Astrocyte (in vitro differentiated cells and primary cell): ENCODE results near the gene TMEM183A. TPM values are rescaled to one million over a fixed set of nuclear protein-coding genes. Genes with fewer than 3 reads are reported as not detected.

Experiments used
- DNase-seq: peaks from one replicate; pipeline ENCODE4 v3.0.0-alpha.2; 2010; ENCODE audit warnings: low read depth
- FAIRE-seq: peaks from 2 replicates; lab custom pipeline; 2011; peaks lifted over from hg19 to GRCh38; lab: Jason Lieb, UNC
- H2AFZ ChIP-seq: 2 replicates; pipeline ENCODE4 v1.6.0; 2012; ENCODE audit warnings: low read depth, low read length, inconsistent platforms
- H3K27ac ChIP-seq: 2 replicates; pipeline ENCODE4 v1.5.1; 2011; ENCODE audit warnings: low read depth, low read length, inconsistent platforms
- H3K27me3 ChIP-seq: 2 replicates; pipeline ENCODE4 v1.6.0; 2011; ENCODE audit warnings: low read length, inconsistent platforms; ENCODE audit not compliant: insufficient read depth
- H3K36me3 ChIP-seq: 2 replicates; pipeline ENCODE4 v1.5.1; 2011; ENCODE audit warnings: low read length, inconsistent platforms; ENCODE audit not compliant: insufficient read depth
- H3K4me1 ChIP-seq: 2 replicates; pipeline ENCODE4 v1.5.1; 2011; ENCODE audit warnings: low read length, inconsistent platforms; ENCODE audit not compliant: insufficient read depth
- H3K4me2 ChIP-seq: 2 replicates; pipeline ENCODE4 v1.6.0; 2012; ENCODE audit warnings: low read length, inconsistent platforms
- H3K4me3 ChIP-seq: 2 replicates; pipeline ENCODE4 v1.5.1; 2011; ENCODE audit warnings: low read depth, mild to moderate bottlenecking, low read length, inconsistent platforms; ENCODE audit not compliant: insufficient read depth
- H3K79me2 ChIP-seq: 2 replicates; pipeline ENCODE4 v1.6.0; 2012; ENCODE audit warnings: mild to moderate bottlenecking, low read length, inconsistent platforms; ENCODE audit not compliant: insufficient read depth
- H3K9ac ChIP-seq: 2 replicates; pipeline ENCODE4 v1.6.0; 2012; ENCODE audit warnings: mild to moderate bottlenecking, low read length, inconsistent platforms
- H3K9me3 ChIP-seq: 2 replicates; pipeline ENCODE4 v1.5.1; 2012; ENCODE audit warnings: low read depth, mild to moderate bottlenecking, low read length, inconsistent platforms; ENCODE audit not compliant: insufficient read depth
- H4K20me1 ChIP-seq: 2 replicates; pipeline ENCODE4 v1.6.0; 2012; ENCODE audit warnings: low read length, inconsistent platforms; ENCODE audit not compliant: insufficient read depth
- H3K27ac Mint-ChIP-seq: one replicate; pipeline ENCODE4 v1.8.0; 2021; ENCODE audit warnings: mild to moderate bottlenecking, mixed read lengths; ENCODE audit not compliant: unreplicated experiment
- H3K27me3 Mint-ChIP-seq: one replicate; pipeline ENCODE4 v1.8.0; 2021; ENCODE audit warnings: low read depth, mixed read lengths; ENCODE audit not compliant: unreplicated experiment
- H3K36me3 Mint-ChIP-seq: one replicate; pipeline ENCODE4 v1.8.0; 2021; ENCODE audit warnings: low read depth, mixed read lengths; ENCODE audit not compliant: unreplicated experiment
- H3K4me1 Mint-ChIP-seq: one replicate; pipeline ENCODE4 v1.8.0; 2021; ENCODE audit warnings: low read depth, mixed read lengths; ENCODE audit not compliant: unreplicated experiment
- H3K4me3 Mint-ChIP-seq: one replicate; pipeline ENCODE4 v1.8.0; 2021; ENCODE audit warnings: mild to moderate bottlenecking, moderate library complexity, mixed read lengths; ENCODE audit not compliant: unreplicated experiment
- H3K9me3 Mint-ChIP-seq: one replicate; pipeline ENCODE4 v1.8.0; 2021; ENCODE audit warnings: mild to moderate bottlenecking, mixed read lengths; ENCODE audit not compliant: unreplicated experiment
- EZH2 ChIP-seq: IDR thresholded peaks from 2 replicates; pipeline ENCODE4 v1.6.1; 2012; ENCODE audit warnings: mild to moderate bottlenecking, low read length, inconsistent platforms; ENCODE audit not compliant: insufficient read depth
- total RNA-seq: library from RNA; stranded (reverse); gene quantifications from 2 replicates; pipeline ENCODE4 v1.2.1, GENCODE V29; 2021
- TF ChIP-seq, protein P1 (sequence below): IDR thresholded peaks from 2 replicates; pipeline ENCODE4 v1.5.1; 2011; ENCODE audit warnings: low read depth, mild to moderate bottlenecking, inconsistent platforms, low read length, moderate library complexity; ENCODE audit not compliant: insufficient read depth

The TMEM183A gene
- total RNA-seq, 1 donor from 2014 or later = 68.6 TPM

DNA sequence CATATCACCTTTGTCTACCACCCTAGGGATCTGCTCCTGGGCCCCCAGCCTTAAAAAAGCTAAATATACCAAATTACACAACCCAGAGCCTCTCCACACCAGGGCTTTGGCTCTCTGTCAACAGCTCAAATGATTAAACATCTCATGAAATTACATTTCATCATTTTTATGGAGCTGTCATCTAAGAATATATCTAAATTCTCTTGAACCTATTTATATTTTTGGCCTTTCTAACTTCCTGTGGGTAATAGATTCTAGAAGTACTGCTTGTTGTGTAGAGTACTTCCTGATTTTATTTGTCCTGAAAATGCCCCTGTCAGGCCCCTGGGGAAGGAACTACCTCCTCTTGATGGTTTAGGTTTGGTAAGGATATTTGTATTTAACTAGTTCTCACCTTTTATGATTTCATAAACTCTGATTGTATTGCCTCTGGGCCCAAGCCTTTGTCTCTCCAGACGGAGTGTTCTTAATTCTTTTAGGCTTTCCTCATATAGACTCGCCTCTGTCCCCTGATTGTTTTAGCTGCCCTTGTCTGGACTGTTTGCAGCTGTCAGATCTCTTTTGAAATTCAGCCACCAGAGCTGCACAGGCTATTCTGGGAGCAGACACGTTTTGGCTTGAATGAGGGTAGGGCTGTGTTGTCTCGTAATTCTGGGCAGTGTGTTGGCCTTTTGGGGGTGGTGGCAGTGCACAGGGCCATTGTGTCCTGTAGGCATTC lies 62.0 kb downstream of the TMEM183A start:
- Histone ChIP-seq H3K36me3 (no peaks in the 10 kb centered on the region), H3K4me2 (no peak overlapping the region), H3K9ac (no peak overlapping the region), H3K27me3 (peaks cover 21% of the 10 kb centered on the region), H3K4me1 (no peaks in the 10 kb centered on the region), H3K79me2 (no peaks in the 10 kb centered on the region), H3K9me3 (no peaks in the 10 kb centered on the region), H2AFZ (no peak overlapping the region), H4K20me1 (no peaks in the 10 kb centered on the region), H3K27ac (no peak overlapping the region), H3K4me3 (no peak overlapping the region)
- Mint-ChIP-seq H3K4me3 (no peak overlapping the region), H3K9me3 (no peaks in the 10 kb centered on the region), H3K27me3 (peaks cover 42% of the 10 kb centered on the region), H3K4me1 (peaks cover 9% of the 10 kb centered on the region), H3K27ac (no peak overlapping the region), H3K36me3 (peaks cover 29% of the 10 kb centered on the region)
- DNase-seq (no peak), FAIRE-seq (no peak)
- TF ChIP-seq, protein P1, sequence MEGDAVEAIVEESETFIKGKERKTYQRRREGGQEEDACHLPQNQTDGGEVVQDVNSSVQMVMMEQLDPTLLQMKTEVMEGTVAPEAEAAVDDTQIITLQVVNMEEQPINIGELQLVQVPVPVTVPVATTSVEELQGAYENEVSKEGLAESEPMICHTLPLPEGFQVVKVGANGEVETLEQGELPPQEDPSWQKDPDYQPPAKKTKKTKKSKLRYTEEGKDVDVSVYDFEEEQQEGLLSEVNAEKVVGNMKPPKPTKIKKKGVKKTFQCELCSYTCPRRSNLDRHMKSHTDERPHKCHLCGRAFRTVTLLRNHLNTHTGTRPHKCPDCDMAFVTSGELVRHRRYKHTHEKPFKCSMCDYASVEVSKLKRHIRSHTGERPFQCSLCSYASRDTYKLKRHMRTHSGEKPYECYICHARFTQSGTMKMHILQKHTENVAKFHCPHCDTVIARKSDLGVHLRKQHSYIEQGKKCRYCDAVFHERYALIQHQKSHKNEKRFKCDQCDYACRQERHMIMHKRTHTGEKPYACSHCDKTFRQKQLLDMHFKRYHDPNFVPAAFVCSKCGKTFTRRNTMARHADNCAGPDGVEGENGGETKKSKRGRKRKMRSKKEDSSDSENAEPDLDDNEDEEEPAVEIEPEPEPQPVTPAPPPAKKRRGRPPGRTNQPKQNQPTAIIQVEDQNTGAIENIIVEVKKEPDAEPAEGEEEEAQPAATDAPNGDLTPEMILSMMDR = no peak
- no peak for TF ChIP-seq EZH2

- no peak for FAIRE-seq
- Mint-ChIP-seq H3K27ac (no peak overlapping the region), H3K27me3 (peaks cover 49% of the 10 kb centered on the region), H3K4me3 (no peak overlapping the region), H3K36me3 (peaks cover 34% of the 10 kb centered on the region), H3K4me1 (peaks cover 9% of the 10 kb centered on the region), H3K9me3 (peaks cover 3% of the 10 kb centered on the region)
- Histone ChIP-seq H3K36me3 (no peaks in the 10 kb centered on the region), H3K4me3 (no peak overlapping the region), H4K20me1 (no peaks in the 10 kb centered on the region), H3K9ac (no peak overlapping the region), H3K27me3 (peaks cover 31% of the 10 kb centered on the region), H3K9me3 (no peaks in the 10 kb centered on the region), H3K4me2 (no peak overlapping the region), H2AFZ (no peak overlapping the region), H3K79me2 (no peaks in the 10 kb centered on the region), H3K4me1 (no peaks in the 10 kb centered on the region), H3K27ac (no peak overlapping the region)
- no peak for DNase-seq
- TF ChIP-seq EZH2 = no peak
- TF ChIP-seq, protein P1 = no peak
These were observed 64.9 kb downstream of the TMEM183A start for GRCh38 chr1:203072002-203072602.

- H3K27me3 Mint-ChIP-seq = peaks cover 52% of the 10 kb centered on the region
- TF ChIP-seq EZH2 = no peak
- TF ChIP-seq, protein P1 = no peak
These were observed 65.7 kb downstream of the TMEM183A start for GRCh38 chr1:203072911-203073310.

More at GRCh38 chr1:203072911-203073310, 65.7 kb downstream of the TMEM183A start:
- Histone ChIP-seq H3K27me3 (peaks cover 39% of the 10 kb centered on the region), H3K4me3 (no peak overlapping the region), H3K9ac (no peak overlapping the region), H3K4me1 (no peaks in the 10 kb centered on the region), H4K20me1 (no peaks in the 10 kb centered on the region), H3K36me3 (no peaks in the 10 kb centered on the region), H2AFZ (no peak overlapping the region), H3K9me3 (no peaks in the 10 kb centered on the region), H3K79me2 (no peaks in the 10 kb centered on the region), H3K27ac (no peak overlapping the region), H3K4me2 (no peak overlapping the region)
- H3K27ac Mint-ChIP-seq = no peak overlapping the region
- FAIRE-seq = no peak
- H3K4me3 Mint-ChIP-seq = no peak overlapping the region
- H3K36me3 Mint-ChIP-seq = peaks cover 30% of the 10 kb centered on the region
- peak; percentile 2 for DNase-seq
- H3K9me3 Mint-ChIP-seq = peaks cover 3% of the 10 kb centered on the region
- H3K4me1 Mint-ChIP-seq = peaks cover 9% of the 10 kb centered on the region
